Heart right ventricle (tissue), 16 donors: ENCODE results near the gene CLTA. TPM values are rescaled to one million over a fixed set of nuclear protein-coding genes. Genes with fewer than 3 reads are reported as not detected.

Experiments used
- ATAC-seq, 8 donors: fragments of 200-7000 bp; cut with Tn5 transposase; one replicate each; pipeline ENCODE4 v1.9.1; 2020; ENCODE audit warnings: mild to moderate bottlenecking in 8 of 8, moderate library complexity in 8 of 8, moderate number of reproducible peaks in 1 of 8
- DNase-seq, 2 donors: peaks; one replicate each; pipeline ENCODE4 v3.0.0-alpha.2; 2020
- H3K27ac ChIP-seq, 10 donors: fragments of 200-600 bp; sonication (generic) in 2 of 10; one replicate each; pipeline versions ENCODE4 v1.5.0 to v1.8.0; 2020 to 2022; ENCODE audit warnings: mild to moderate bottlenecking in 3 of 10
- H3K27me3 ChIP-seq, 7 donors: fragments of 200-600 bp; one replicate each; pipeline ENCODE4 v1.8.0; 2021 to 2022; ENCODE audit warnings: mild to moderate bottlenecking in 2 of 7
- H3K36me3 ChIP-seq, 9 donors: fragments of 200-600 bp; sonication (generic) in 1 of 9; one replicate each; pipeline versions ENCODE4 v1.5.0 to v1.8.0; 2020 to 2022; ENCODE audit warnings: mild to moderate bottlenecking in 2 of 9
- H3K4me1 ChIP-seq, 9 donors: fragments of 200-600 bp; sonication (generic) in 1 of 9; one replicate each; pipeline versions ENCODE4 v1.5.0 to v1.8.0; 2020 to 2022; ENCODE audit warnings: mild to moderate bottlenecking in 4 of 9
- H3K4me3 ChIP-seq, 10 donors: fragments of 200-600 bp; sonication (generic) in 2 of 10; one replicate each; pipeline versions ENCODE4 v1.5.0 to v1.8.0; 2020 to 2022; ENCODE audit warnings: mild to moderate bottlenecking in 7 of 10, moderate library complexity in 2 of 10
- H3K9me3 ChIP-seq, 11 donors: fragments of 200-600 bp in 10 of 11; sonication (generic) in 2 of 11; one replicate each; pipeline versions ENCODE4 v1.5.0 to v1.8.0; 2013 to 2022; ENCODE audit warnings: mild to moderate bottlenecking in 2 of 11, control low read depth in 1 of 11, moderate library complexity in 1 of 11
- WGBS, 2 donors: extraction: QIAGEN DNeasy Blood & Tissue Kit; methylation state at CpG; one replicate each; pipeline ENCODE4 v1.1.7; 2013; ENCODE audit warnings: inconsistent platforms in 1 of 2; 5-methylcytosine and 5-hydroxymethylcytosine counted together
- intact Hi-C, 10 donors: fragments of 100-400 bp; cut with DNase I; formaldehyde crosslinking; loops; one replicate each; pipeline versions ENCODE4 v1.11.1 to v1.14.2; 2022
- polyA plus RNA-seq, 2 donors: library from polyadenylated mRNA; stranded (reverse); fragments of 200-250 nt; gene quantifications; one replicate each; pipeline ENCODE4 v1.2.3, GENCODE V29; 2013
- total RNA-seq, 10 donors: library from RNA; stranded (reverse); fragmentation: NEBNext Ultra II Directional in 3 of 10; extraction: Animal tissue kit (Norgen Biotek cat#: 25700) in 3 of 10; gene quantifications; one replicate each; pipeline versions ENCODE4 v1.2.1 to v1.2.4, GENCODE V29; 2021 to 2023
- TF ChIP-seq, protein P1 (sequence below), 9 donors: fragments of 200-600 bp; sonication (generic) in 2 of 9; IDR thresholded peaks; one replicate each; pipeline versions ENCODE4 v1.5.0 to v1.8.0; 2021 to 2022; ENCODE audit warnings: antibody characterized with exemption in 9 of 9, mild to moderate bottlenecking in 5 of 9, moderate library complexity in 1 of 9
- donor health status: Arrhythmogenic right ventricular cardiomyopathy.
- donor health status: ischemic (EF 13 %, LVEDD 7.1; RV severe dilation, severe dysfunction).
- donor health status: healthy with polysubstance abuse.
- donor health status: DM: no; HTN: yes; CAD: no.
- donor health status: DM: no; HTN: no; CAD: no.
- donor health status: ischemic (EF 25% LVEDD 6.9; RV normal size, moderate dysfunction).
- donor health status: ischemic (EF 25% LVEDD 5.7; RV mildly dilated, moderate dysfunction).
- donor health status: healthy.
- donor health status: DM: yes; HTN: yes; CAD: no.
- donor health status: Ischemic cardiomyopathy.
- donor health status: ischemic (EF 35%, LVEDD 5.7; RV mildly dilated, moderate dysfunction).
- donor health status: nonischemic (EF 11% LVEDD 7.7; RV severe dilation, severe dysfunction).
- donor health status: DM: yes; HTN: yes; CAD: no.
- donor health status: PGD.
- donor health status: ischemic (EF 29% LVEDD 5.4; RV normal size, mild dysfunction).
- donor health status: nonischemic (EF 23%, LVEDD 6.1; RV moderate dilation, normal function).

CLTA gene
- total and polyA plus RNA-seq, 12 donors = 34.3 to 138 (median 48.8) TPM

DNA sequence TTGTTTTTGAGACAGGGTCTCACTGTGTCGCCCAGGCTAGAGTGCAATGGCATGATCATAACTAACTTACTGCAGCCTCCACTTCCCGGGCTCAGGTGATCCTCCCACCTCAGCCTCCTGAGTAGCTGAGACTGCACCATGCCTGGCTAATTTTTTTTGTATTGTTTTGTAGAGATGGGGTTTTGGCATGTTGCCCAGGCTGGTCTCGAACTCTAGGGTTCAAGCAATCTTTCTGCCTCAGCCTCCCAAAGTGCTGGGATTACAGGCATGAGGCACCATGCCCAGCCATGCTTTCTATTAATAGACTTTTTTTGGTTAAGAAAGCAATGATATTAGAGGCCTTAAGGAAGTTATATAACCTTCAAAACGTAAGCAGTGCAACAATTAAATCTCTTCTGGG lies 23.3 kb downstream of the CLTA start:
- Histone ChIP-seq H3K27ac (peak overlapping the region in 8 of 10 donors; percentile 3 to 87 (median 56)), H3K9me3 (no peaks in the 10 kb centered on the region), H3K27me3 (no peaks in the 10 kb centered on the region), H3K36me3 (peaks cover 0 to 94% (median 19%) of the 10 kb centered on the region in 9 donors), H3K4me1 (peaks cover 18 to 93% (median 71%) of the 10 kb centered on the region in 9 donors), H3K4me3 (no peak overlapping the region)
- intact Hi-C loops = no loop called here
- TF ChIP-seq, protein P1, sequence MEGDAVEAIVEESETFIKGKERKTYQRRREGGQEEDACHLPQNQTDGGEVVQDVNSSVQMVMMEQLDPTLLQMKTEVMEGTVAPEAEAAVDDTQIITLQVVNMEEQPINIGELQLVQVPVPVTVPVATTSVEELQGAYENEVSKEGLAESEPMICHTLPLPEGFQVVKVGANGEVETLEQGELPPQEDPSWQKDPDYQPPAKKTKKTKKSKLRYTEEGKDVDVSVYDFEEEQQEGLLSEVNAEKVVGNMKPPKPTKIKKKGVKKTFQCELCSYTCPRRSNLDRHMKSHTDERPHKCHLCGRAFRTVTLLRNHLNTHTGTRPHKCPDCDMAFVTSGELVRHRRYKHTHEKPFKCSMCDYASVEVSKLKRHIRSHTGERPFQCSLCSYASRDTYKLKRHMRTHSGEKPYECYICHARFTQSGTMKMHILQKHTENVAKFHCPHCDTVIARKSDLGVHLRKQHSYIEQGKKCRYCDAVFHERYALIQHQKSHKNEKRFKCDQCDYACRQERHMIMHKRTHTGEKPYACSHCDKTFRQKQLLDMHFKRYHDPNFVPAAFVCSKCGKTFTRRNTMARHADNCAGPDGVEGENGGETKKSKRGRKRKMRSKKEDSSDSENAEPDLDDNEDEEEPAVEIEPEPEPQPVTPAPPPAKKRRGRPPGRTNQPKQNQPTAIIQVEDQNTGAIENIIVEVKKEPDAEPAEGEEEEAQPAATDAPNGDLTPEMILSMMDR (IDR thresholded peaks at IDR 0.05) = no peak
- no peak for ATAC-seq
- DNase-seq = no peak
- WGBS, 2 donors = 53 to 59% methylated on average over 4 of the region's 4 CpGs

- no peak for DNase-seq
- H3K9me3 ChIP-seq = no peaks in the 10 kb centered on the region
- peaks cover 0 to 94% (median 25%) of the 10 kb centered on the region in 9 donors for H3K36me3 ChIP-seq
- TF ChIP-seq, protein P1 (IDR thresholded peaks at IDR 0.05) = no peak
- no peaks in the 10 kb centered on the region for H3K27me3 ChIP-seq
- H3K4me3 ChIP-seq = no peak overlapping the region
- H3K27ac ChIP-seq = peak overlapping the region in 8 of 10 donors; percentile 11 to 87 (median 56)
- intact Hi-C loops = no loop called here
- peak in 7 of 8 donors; percentile 21 to 55 (median 45) for ATAC-seq
- H3K4me1 ChIP-seq = peaks cover 18 to 87% (median 65%) of the 10 kb centered on the region in 9 donors
These were observed 23.9 kb downstream of the CLTA start for GRCh38 chr9:36214571-36214970.

GRCh38 chr9:36217256-36217968 lies 26.7 kb downstream of the CLTA start:
- Histone ChIP-seq H3K4me1 (peaks cover 7 to 59% (median 37%) of the 10 kb centered on the region in 9 donors), H3K36me3 (peaks cover 0 to 92% (median 39%) of the 10 kb centered on the region in 9 donors), H3K4me3 (no peak overlapping the region), H3K27me3 (no peaks in the 10 kb centered on the region), H3K9me3 (peaks cover 0 to 2% (median under 1%) of the 10 kb centered on the region in 11 donors), H3K27ac (peak overlapping the region in 2 of 10 donors; percentile 10 to 28)
- DNase-seq = no peak
- ATAC-seq = no peak
- intact Hi-C loops = no loop called here
- TF ChIP-seq, protein P1 (IDR thresholded peaks at IDR 0.05) = no peak
- 62 to 68% methylated on average over 13 of the region's 13 CpGs for WGBS, 2 donors

DNA sequence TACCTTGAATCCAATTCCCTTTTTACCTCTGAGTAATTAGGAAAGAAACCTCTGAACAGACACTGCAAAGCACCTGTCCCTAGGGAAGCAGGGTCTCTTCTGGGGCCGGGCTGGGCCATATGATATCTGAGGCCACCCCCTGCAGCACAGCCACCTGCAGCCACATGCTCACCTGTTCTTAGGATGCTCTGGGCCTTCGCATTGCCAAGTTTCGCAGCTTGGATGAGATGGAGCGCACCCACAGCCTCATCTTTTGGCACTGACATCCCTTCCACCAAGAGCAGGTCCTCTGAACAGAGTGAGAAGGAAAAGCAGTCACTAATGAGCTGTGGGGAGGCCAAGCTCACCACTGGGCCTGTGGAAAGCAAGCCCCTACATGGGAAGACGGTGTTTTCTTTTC lies 27.3 kb downstream of the CLTA start:
- intact Hi-C loops = no loop called here
- ATAC-seq = no peak
- TF ChIP-seq, protein P1 (IDR thresholded peaks at IDR 0.05) = no peak
- peak overlapping the region in 1 of 10 donors; percentile 28 for H3K27ac ChIP-seq
- peaks cover 1 to 53% (median 31%) of the 10 kb centered on the region in 9 donors for H3K4me1 ChIP-seq
- H3K4me3 ChIP-seq = no peak overlapping the region
- H3K27me3 ChIP-seq = no peaks in the 10 kb centered on the region
- WGBS, 2 donors = 95 to 97% methylated on average over 5 of the region's 5 CpGs
- H3K36me3 ChIP-seq = peaks cover 0 to 92% (median 45%) of the 10 kb centered on the region in 9 donors
- peaks cover 0 to 8% (median 2%) of the 10 kb centered on the region in 11 donors for H3K9me3 ChIP-seq
- no peak for DNase-seq
